CD8-positive, alpha-beta memory T cell (primary cell): ENCODE data around the gene MORN3. TPM values are rescaled to one million over a fixed set of nuclear protein-coding genes. Genes with fewer than 3 reads are reported as not detected.

Experiments used
- polyA plus RNA-seq: library from polyadenylated mRNA; unstranded; fragments of 300-500 nt; fragmentation: Illumina TruSeq; gene quantifications from one replicate; pipeline ENCODE4 v1.2.3, GENCODE V29; 2021
- total RNA-seq, 2 experiments: library from RNA; stranded (reverse); gene quantifications; one replicate each; pipeline ENCODE4 v1.2.3, GENCODE V29; 2021

Gene MORN3
- total and polyA plus RNA-seq, 3 experiments from 2014 or later, result 1.8 to 6.5 (median 2.5) TPM

Other genes with a start within 250 kb of the MORN3 start
- 10 to 100 TPM; 63.2 to 64.0 TPM for gene KDM2B, start 88.6 kb downstream of the MORN3 start, total RNA-seq
- 18.3 TPM for gene KDM2B, start 88.6 kb downstream of the MORN3 start, polyA plus RNA-seq
- gene ORAI1, start 43.1 kb downstream of the MORN3 start, total RNA-seq, result 10 to 100 TPM; 61.9 to 64.7 TPM
- 237 TPM for gene ORAI1, start 43.1 kb downstream of the MORN3 start, polyA plus RNA-seq
- gene TMEM120B, start 43.1 kb upstream of the MORN3 start, total RNA-seq, result 10 to 100 TPM; 12.5 to 15.2 TPM
- gene TMEM120B, start 43.1 kb upstream of the MORN3 start, polyA plus RNA-seq, result 3.9 TPM
- 100 to 1,000 TPM; 145 to 152 TPM for gene RHOF, start 124.0 kb upstream of the MORN3 start, total RNA-seq
- 139 TPM for gene RHOF, start 124.0 kb upstream of the MORN3 start, polyA plus RNA-seq
- gene SETD1B, start 134.4 kb upstream of the MORN3 start, total RNA-seq, result 10 to 100 TPM; 31.3 to 31.9 TPM
- gene SETD1B, start 134.4 kb upstream of the MORN3 start, polyA plus RNA-seq, result 2.4 TPM
- not detected for gene HPD, start 189.2 kb upstream of the MORN3 start, total RNA-seq
- gene HPD, start 189.2 kb upstream of the MORN3 start, polyA plus RNA-seq, result not detected
- gene PSMD9, start 219.1 kb upstream of the MORN3 start, total RNA-seq, result 10 to 100 TPM; 83.7 to 89.9 TPM
- 99.3 TPM for gene PSMD9, start 219.1 kb upstream of the MORN3 start, polyA plus RNA-seq
- under 1 TPM; 0.31 to 0.72 TPM for gene CFAP251, start 248.9 kb upstream of the MORN3 start, total RNA-seq
- gene CFAP251, start 248.9 kb upstream of the MORN3 start, polyA plus RNA-seq, result not detected